Measurements from ENCODE around the gene PRICKLE4. TPM values are rescaled to one million over a fixed set of nuclear protein-coding genes. Genes with fewer than 3 reads are reported as not detected.
A peak's percentile ranks its signal among the peaks of the same experiment; 100 is the strongest.

The PRICKLE4 gene
- total RNA-seq, 1 donor from 2014 or later: 0.53 TPM

DNA sequence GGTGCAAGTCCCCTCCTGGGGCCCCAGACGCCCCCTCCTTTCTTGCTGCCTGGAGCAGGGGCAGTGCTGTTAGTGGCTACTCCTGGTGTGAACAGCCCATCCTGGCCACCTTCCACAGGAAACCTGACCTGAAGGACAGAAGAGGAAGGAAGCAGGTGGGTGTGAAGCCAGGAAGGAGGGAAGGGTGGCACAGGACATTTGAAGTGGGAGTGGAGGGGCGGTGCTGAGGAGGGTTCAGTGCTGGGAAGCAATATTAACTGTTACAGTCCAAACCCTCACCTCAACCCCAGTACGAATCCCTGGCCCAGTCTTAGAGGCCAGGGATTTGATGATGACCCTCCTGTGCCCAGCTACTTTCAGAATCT, 766 bp downstream of the PRICKLE4 start:
- Histone ChIP-seq H3K27me3 (ENCODE audit: control insufficient read depth, insufficient read depth, low read length) (no peaks in the 10 kb centered on the region), H3K36me3 (ENCODE audit: control insufficient read depth, insufficient read depth, low read length) (peaks cover 4% of the 10 kb centered on the region), H3K4me3 (ENCODE audit: low read depth, low read length) (peak overlapping the region; percentile 58)
- no peak for DNase-seq (ENCODE audit: low read depth)
- no peak for FAIRE-seq
- TF ChIP-seq, protein P1, sequence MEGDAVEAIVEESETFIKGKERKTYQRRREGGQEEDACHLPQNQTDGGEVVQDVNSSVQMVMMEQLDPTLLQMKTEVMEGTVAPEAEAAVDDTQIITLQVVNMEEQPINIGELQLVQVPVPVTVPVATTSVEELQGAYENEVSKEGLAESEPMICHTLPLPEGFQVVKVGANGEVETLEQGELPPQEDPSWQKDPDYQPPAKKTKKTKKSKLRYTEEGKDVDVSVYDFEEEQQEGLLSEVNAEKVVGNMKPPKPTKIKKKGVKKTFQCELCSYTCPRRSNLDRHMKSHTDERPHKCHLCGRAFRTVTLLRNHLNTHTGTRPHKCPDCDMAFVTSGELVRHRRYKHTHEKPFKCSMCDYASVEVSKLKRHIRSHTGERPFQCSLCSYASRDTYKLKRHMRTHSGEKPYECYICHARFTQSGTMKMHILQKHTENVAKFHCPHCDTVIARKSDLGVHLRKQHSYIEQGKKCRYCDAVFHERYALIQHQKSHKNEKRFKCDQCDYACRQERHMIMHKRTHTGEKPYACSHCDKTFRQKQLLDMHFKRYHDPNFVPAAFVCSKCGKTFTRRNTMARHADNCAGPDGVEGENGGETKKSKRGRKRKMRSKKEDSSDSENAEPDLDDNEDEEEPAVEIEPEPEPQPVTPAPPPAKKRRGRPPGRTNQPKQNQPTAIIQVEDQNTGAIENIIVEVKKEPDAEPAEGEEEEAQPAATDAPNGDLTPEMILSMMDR (IDR thresholded peaks at IDR 0.05; ENCODE audit: insufficient read depth, low read length, severe bottlenecking): no peak

DNA sequence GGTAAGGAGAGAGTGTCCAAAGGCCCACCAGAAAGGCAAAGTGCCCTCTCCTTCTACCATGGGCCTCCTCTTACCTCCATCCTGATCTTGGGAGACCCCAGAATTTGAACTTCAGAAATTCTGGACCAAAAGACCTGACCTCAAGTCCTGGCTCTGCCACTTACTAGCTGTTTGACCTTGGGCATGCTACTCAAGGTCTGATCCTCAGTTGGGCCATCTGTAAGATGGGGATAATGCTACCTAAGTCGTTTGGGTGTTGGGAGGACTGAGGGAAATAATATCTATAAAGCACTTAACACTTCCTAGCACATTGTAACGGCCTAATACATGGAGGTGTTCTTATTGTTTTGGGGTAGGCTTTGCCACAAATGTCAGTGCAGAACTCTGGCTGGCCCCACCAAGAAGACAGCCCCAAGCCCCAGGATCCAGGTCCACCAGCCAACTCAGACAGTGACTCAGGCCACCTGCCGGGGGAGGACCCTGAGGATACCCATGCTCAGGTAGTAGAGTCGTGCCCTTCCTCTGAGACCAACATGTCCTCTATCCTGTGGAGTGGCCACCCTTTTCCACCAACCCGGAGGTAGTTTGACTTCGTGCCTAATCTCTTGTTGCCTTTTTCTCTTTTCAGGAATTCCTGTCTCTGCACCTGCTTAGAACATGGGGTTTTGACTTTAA, 2.7 kb downstream of the PRICKLE4 start:
- TF ChIP-seq, protein P1 (IDR thresholded peaks at IDR 0.05; ENCODE audit: insufficient read depth, low read length, severe bottlenecking): no peak
- DNase-seq (ENCODE audit: low read depth) (no peak), FAIRE-seq (no peak)
- Histone ChIP-seq H3K4me3 (ENCODE audit: low read depth, low read length) (no peak overlapping the region), H3K27me3 (ENCODE audit: control insufficient read depth, insufficient read depth, low read length) (no peaks in the 10 kb centered on the region), H3K36me3 (ENCODE audit: control insufficient read depth, insufficient read depth, low read length) (peaks cover 1% of the 10 kb centered on the region)

DNA sequence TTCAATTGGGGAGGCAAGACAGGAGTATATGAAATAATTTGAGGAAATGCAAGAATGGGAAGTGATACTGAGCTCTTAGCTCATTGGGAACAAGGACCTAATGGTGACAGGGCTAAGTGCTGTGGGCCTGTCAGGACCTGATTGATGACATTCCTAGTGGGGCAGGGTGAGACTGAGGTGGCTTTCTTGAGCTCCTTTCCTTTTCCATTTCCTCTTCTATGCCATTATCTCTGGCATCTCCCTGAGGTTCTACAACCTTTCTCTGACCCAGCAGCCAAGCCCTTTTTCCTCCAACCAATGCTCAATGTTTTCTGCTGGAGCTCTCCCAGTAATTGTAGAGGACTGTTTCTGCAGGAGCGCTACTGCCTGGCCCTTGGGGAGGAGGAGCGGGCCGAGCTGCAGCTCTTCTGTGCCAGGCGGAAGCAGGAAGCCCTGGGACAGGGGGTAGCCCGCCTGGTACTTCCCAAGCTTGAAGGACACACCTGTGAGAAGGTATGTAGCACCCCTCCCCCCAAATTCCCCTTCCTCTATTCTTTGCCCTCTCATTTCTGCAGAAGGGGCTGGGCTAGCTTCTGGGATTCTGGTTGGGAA, 4.1 kb downstream of the PRICKLE4 start:
- peaks cover 1% of the 10 kb centered on the region for H3K36me3 ChIP-seq (ENCODE audit: control insufficient read depth, insufficient read depth, low read length)
- no peak overlapping the region for H3K4me3 ChIP-seq (ENCODE audit: low read depth, low read length)
- TF ChIP-seq, protein P1 (IDR thresholded peaks at IDR 0.05; ENCODE audit: insufficient read depth, low read length, severe bottlenecking): no peak
- no peak for FAIRE-seq
- no peaks in the 10 kb centered on the region for H3K27me3 ChIP-seq (ENCODE audit: control insufficient read depth, insufficient read depth, low read length)
- peak; percentile 38 for DNase-seq (ENCODE audit: low read depth)

DNA sequence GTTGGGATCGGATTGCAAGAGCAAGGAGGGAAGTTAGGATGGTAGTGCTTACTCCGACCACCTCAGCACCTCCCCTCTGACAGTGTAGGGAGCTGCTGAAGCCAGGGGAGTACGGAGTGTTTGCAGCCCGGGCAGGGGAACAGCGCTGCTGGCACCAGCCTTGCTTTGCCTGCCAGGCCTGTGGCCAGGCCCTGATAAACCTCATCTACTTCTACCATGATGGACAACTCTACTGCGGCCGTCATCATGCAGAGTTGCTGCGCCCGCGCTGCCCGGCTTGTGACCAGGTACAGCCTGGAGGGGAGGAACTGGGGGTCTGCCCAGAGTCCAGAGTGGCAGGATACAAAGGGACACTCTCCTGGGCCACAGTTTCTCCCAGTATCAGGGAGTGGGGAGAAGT, 4.7 kb downstream of the PRICKLE4 start:
- DNase-seq (ENCODE audit: low read depth) (no peak), FAIRE-seq (no peak)
- Histone ChIP-seq H3K4me3 (ENCODE audit: low read depth, low read length) (no peak overlapping the region), H3K27me3 (ENCODE audit: control insufficient read depth, insufficient read depth, low read length) (no peaks in the 10 kb centered on the region), H3K36me3 (ENCODE audit: control insufficient read depth, insufficient read depth, low read length) (peaks cover 3% of the 10 kb centered on the region)
- TF ChIP-seq, protein P1 (IDR thresholded peaks at IDR 0.05; ENCODE audit: insufficient read depth, low read length, severe bottlenecking): no peak

DNA sequence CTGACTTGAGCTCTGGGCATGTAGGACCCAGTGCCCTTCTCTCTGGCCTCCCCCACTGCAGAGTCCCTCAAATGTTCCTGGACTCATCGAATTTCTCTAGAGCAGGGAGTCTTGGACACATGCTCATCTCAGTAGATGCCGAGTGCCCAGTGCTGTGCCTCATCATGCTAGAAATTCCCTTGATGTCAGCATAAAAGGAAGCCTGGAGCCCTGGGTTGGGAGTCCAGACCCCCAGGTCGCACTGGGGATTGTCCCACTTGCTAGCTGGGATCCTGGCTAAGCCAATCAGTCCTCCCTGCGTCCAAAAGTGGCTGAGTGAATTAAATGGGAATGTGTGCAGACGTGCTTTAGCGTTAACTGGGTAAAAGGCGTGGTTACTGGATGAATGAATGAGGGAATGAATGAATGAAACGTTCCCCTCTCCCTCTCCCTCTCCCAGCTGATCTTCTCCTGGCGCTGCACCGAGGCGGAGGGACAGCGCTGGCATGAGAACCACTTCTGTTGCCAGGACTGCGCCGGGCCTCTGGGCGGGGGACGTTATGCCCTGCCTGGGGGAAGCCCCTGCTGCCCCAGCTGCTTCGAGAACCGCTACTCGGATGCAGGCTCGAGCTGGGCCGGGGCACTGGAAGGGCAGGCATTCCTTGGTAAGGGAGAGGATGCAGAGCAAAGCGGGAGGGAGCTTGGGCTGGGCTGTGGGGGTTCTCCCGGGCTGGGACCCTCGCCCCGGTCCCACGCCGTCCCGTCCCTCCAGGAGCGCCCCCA, 5.3 kb downstream of the PRICKLE4 start:
- FAIRE-seq: no peak
- peaks cover 3% of the 10 kb centered on the region for H3K36me3 ChIP-seq (ENCODE audit: control insufficient read depth, insufficient read depth, low read length)
- TF ChIP-seq, protein P1 (IDR thresholded peaks at IDR 0.05; ENCODE audit: insufficient read depth, low read length, severe bottlenecking): no peak
- no peak for DNase-seq (ENCODE audit: low read depth)
- H3K4me3 ChIP-seq (ENCODE audit: low read depth, low read length): peak overlapping the region; percentile 94
- H3K27me3 ChIP-seq (ENCODE audit: control insufficient read depth, insufficient read depth, low read length): no peaks in the 10 kb centered on the region
